Fibroblast of lung (primary cell): Measurements from ENCODE around the gene SEMA4C. TPM values are rescaled to one million over a fixed set of nuclear protein-coding genes. Genes with fewer than 3 reads are reported as not detected.

Source experiments
- DNase-seq, 2 donors: peaks; one replicate each; pipeline versions ENCODE4 v3.0.0 to v3.0.0-alpha.2; 2010; ENCODE audit warnings: low read depth in 2 of 2
- H2AFZ ChIP-seq: 2 replicates; pipeline ENCODE4 v1.5.1; 2012; ENCODE audit warnings: low read length, control low read depth, inconsistent platforms
- H3K27ac ChIP-seq: 2 replicates; pipeline ENCODE4 v1.5.1; 2011; ENCODE audit warnings: low read length, control low read depth; ENCODE audit not compliant: insufficient read depth
- H3K27me3 ChIP-seq: 2 replicates; pipeline ENCODE4 v1.5.1; 2011; ENCODE audit warnings: mild to moderate bottlenecking, low read length; ENCODE audit not compliant: control insufficient read depth, insufficient read depth
- H3K36me3 ChIP-seq: 2 replicates; pipeline ENCODE4 v1.5.1; 2011; ENCODE audit warnings: low read length; ENCODE audit not compliant: control insufficient read depth, insufficient read depth
- H3K4me1 ChIP-seq: 2 replicates; pipeline ENCODE4 v1.5.1; 2011; ENCODE audit warnings: low read length; ENCODE audit not compliant: control insufficient read depth, insufficient read depth; ENCODE audit errors: extremely low read depth
- H3K4me2 ChIP-seq: 2 replicates; pipeline ENCODE4 v1.5.1; 2011; ENCODE audit warnings: low read length, control low read depth; ENCODE audit not compliant: insufficient read depth; ENCODE audit errors: extremely low read depth
- H3K4me3 ChIP-seq, 4 experiments: fragments of 200-600 bp in 1 of 4; sonication (generic) in 1 of 4; replicated peaks in 1 of 4; 2 replicates each; pipeline ENCODE4 v1.5.1; 2011 to 2016; ENCODE audit warnings: low read length in 4 of 4, low read depth in 3 of 4, mild to moderate bottlenecking in 3 of 4, control low read depth in 2 of 4, inconsistent platforms in 1 of 4, mixed read lengths in 1 of 4; ENCODE audit not compliant: insufficient read depth in 1 of 4; ENCODE audit errors: control extremely low read depth in 1 of 4
- H3K79me2 ChIP-seq: 2 replicates; pipeline ENCODE4 v1.5.1; 2012; ENCODE audit warnings: mild to moderate bottlenecking, low read length, inconsistent platforms; ENCODE audit not compliant: control insufficient read depth, insufficient read depth
- H3K9ac ChIP-seq: 2 replicates; pipeline ENCODE4 v1.5.1; 2011; ENCODE audit warnings: mild to moderate bottlenecking, low read length, control low read depth; ENCODE audit not compliant: insufficient read depth
- H3K9me3 ChIP-seq: 2 replicates; pipeline ENCODE4 v1.5.1; 2012; ENCODE audit warnings: low read depth, low read length; ENCODE audit not compliant: control insufficient read depth, insufficient read depth
- H4K20me1 ChIP-seq: 2 replicates; pipeline ENCODE4 v1.5.1; 2011; ENCODE audit warnings: low read length; ENCODE audit not compliant: control insufficient read depth, insufficient read depth; ENCODE audit errors: extremely low read depth
- CTCF ChIP-seq, 2 donors: IDR thresholded peaks in 1 of 2; conservative IDR thresholded peaks in 1 of 2; 1 replicate in 1 of 2; 2 replicates in 1 of 2; pipeline ENCODE4 v1.5.1; 2011 to 2012; ENCODE audit warnings: low read length in 2 of 2, control low read depth in 1 of 2, inconsistent platforms in 1 of 2, low read depth in 1 of 2, mild to moderate bottlenecking in 1 of 2
- EZH2 ChIP-seq: IDR thresholded peaks from 2 replicates; pipeline ENCODE4 v1.5.1; 2012; ENCODE audit warnings: low read length, control low read depth, mild to moderate bottlenecking; ENCODE audit errors: missing control alignments
- polyA plus RNA-seq, 2 donors: library from polyadenylated mRNA; depleted of rRNA in 1 of 2; stranded (reverse) in 1 of 2; unstranded in 1 of 2; fragments of >200 nt; gene quantifications; 2 replicates each; pipeline ENCODE4 v1.2.1, GENCODE V29; 2011 to 2012; ENCODE audit warnings: missing spikeins in 1 of 2
- total RNA-seq: library from RNA; depleted of rRNA; stranded (reverse); fragments of >200 nt; gene quantifications from 2 replicates; pipeline ENCODE4 v1.2.1, GENCODE V29; 2014

The SEMA4C gene
- total and polyA plus RNA-seq, 2 donors (not counting 1 experiment from before 2014, with no cell fraction given), result 12.7 to 17.5 TPM

- no peaks in the 10 kb centered on the region for H3K27me3 ChIP-seq
- H3K36me3 ChIP-seq, result peaks cover 6% of the 10 kb centered on the region
- H3K27ac ChIP-seq, result no peak overlapping the region
- H3K79me2 ChIP-seq, result no peaks in the 10 kb centered on the region
- H3K4me1 ChIP-seq, result no peaks in the 10 kb centered on the region
- no peak for DNase-seq
- H3K4me2 ChIP-seq, result no peak overlapping the region
- no peak overlapping the region for H3K9ac ChIP-seq
- H3K9me3 ChIP-seq, result no peaks in the 10 kb centered on the region
- H2AFZ ChIP-seq, result no peak overlapping the region
- no peak overlapping the region for H3K4me3 ChIP-seq
- no peak for TF ChIP-seq EZH2
- no peak for TF ChIP-seq CTCF (conservative IDR thresholded peaks at IDR 0.05 in 1 of 2, IDR thresholded peaks at IDR 0.05 in 1 of 2; ENCODE audit: low read depth in 1 of 2, low read length in 2 of 2)
- no peaks in the 10 kb centered on the region for H4K20me1 ChIP-seq
These were observed 46.7 kb downstream of the SEMA4C start for GRCh38 chr2:96823198-96823597.

DNA sequence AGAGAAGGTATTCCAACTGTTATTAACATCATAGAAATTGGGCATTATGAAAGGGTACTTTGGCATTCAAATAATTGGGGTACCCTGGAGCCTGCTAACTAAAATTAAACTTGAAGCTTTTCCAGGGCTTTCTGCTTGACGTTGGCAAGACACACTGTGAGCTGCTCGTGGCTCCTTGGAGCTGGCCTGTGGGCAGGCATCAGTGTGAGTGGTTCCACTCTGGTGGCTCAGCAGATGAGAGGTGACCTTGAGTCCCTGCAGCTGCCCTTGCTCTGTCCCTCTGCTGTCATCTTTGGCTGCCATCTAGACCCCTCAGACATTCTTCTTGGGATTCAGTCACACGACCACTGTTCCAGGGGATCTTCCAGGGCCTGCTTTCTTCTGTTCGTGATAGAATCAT is 47.1 kb downstream of the SEMA4C start:
- H3K9me3 ChIP-seq, result no peaks in the 10 kb centered on the region
- no peaks in the 10 kb centered on the region for H4K20me1 ChIP-seq
- TF ChIP-seq EZH2 (no peak), CTCF (conservative IDR thresholded peaks at IDR 0.05 in 1 of 2, IDR thresholded peaks at IDR 0.05 in 1 of 2; ENCODE audit: low read depth in 1 of 2, low read length in 2 of 2) (no peak)
- no peak overlapping the region for H3K4me3 ChIP-seq
- H3K9ac ChIP-seq, result no peak overlapping the region
- H3K4me2 ChIP-seq, result no peak overlapping the region
- H3K36me3 ChIP-seq, result peaks cover 4% of the 10 kb centered on the region
- no peaks in the 10 kb centered on the region for H3K79me2 ChIP-seq
- H3K27ac ChIP-seq, result no peak overlapping the region
- no peaks in the 10 kb centered on the region for H3K4me1 ChIP-seq
- no peaks in the 10 kb centered on the region for H3K27me3 ChIP-seq
- no peak for DNase-seq
- no peak overlapping the region for H2AFZ ChIP-seq

DNA sequence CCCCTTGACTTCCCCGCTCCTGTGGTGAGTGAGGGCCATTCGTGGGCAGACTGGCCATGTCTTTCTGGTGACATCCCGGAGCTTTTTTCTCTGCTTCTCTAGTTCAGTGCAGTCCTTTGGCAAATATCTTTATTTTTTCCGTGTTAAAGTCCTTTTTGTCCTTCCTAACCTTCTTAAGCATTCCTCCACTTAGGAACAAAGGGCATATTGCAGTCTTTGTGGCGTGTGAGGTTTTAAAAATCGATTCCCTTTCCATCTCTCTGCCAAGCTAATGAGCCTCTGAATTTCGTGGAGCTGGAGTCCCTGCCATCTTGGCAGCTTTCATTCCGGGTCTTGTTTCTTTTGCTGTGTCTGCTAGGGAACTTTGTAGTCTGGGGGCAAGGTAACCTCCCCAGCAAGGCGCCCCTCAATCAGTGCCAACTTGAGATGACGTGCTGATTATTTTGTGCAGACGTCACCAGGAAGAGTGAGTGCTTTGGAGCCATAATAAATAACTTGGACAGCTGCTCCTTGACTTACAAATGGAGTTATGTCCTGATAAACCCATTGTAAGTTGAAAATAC is 48.7 kb downstream of the SEMA4C start:
- Histone ChIP-seq H3K27ac (no peak overlapping the region), H3K36me3 (no peaks in the 10 kb centered on the region), H3K4me1 (peaks cover 5% of the 10 kb centered on the region), H2AFZ (no peak overlapping the region), H3K4me3 (no peak overlapping the region), H4K20me1 (no peaks in the 10 kb centered on the region), H3K9me3 (no peaks in the 10 kb centered on the region), H3K9ac (no peak overlapping the region), H3K27me3 (no peaks in the 10 kb centered on the region), H3K79me2 (peaks cover 3% of the 10 kb centered on the region), H3K4me2 (no peak overlapping the region)
- TF ChIP-seq CTCF (conservative IDR thresholded peaks at IDR 0.05 in 1 of 2, IDR thresholded peaks at IDR 0.05 in 1 of 2; ENCODE audit: low read depth in 1 of 2, low read length in 2 of 2) (no peak), EZH2 (no peak)
- no peak for DNase-seq
